NCI-H1694 treated with DMSO at 0.1 percent for 48 hours (cell line): ENCODE data around the gene FBXL20.
A peak's percentile ranks its signal among the peaks of the same experiment; 100 is the strongest.
"Not testable (repeated sequence)": the region's sequence is repeated elsewhere in the genome, so short reads cannot be mapped to it uniquely, and the experiment has no call there.

Source experiments
- DNase-seq: peaks from one replicate; lab custom pipeline; 2025; lab: John Stamatoyannopoulos, UW

The FBXL20 gene

DNA sequence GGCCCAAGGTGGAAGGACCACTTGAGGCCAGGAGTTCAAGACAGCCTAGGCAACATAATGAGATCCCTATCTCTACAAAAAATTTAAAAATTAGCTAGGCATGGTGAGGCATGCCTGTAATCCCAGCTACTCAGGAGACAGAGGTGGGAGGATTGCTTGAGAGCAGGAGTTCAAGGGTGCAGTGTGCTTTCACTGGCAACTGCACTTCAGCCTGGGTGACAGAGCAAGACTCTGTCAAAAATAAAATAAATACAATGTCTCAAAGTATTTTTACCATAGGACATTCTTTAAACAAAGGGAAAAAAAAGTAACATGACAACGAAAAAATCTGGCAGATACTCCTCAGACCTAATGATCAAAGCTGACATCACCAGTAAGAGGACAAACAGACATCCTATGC lies 72.6 kb downstream of the FBXL20 start:
- DNase-seq, result no peak

DNA sequence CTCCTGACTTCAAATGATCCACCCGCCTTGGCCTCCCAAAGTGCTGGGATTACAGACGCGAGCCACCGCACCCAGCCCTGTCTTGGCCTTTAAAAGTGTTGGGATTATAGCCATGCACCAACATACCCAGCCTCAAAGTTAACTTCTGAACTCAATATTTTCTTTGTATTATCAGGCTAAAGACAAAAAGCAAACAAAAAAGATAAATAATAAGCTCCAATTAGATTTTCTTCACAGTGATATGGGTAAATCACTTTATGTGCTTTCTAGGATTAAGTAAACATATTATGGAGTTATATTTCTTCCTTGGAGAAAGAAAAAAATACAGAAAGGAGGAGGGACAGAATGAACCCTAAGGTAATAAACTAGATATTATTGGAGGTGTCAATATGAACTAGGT lies 74.3 kb downstream of the FBXL20 start:
- no peak for DNase-seq

DNA sequence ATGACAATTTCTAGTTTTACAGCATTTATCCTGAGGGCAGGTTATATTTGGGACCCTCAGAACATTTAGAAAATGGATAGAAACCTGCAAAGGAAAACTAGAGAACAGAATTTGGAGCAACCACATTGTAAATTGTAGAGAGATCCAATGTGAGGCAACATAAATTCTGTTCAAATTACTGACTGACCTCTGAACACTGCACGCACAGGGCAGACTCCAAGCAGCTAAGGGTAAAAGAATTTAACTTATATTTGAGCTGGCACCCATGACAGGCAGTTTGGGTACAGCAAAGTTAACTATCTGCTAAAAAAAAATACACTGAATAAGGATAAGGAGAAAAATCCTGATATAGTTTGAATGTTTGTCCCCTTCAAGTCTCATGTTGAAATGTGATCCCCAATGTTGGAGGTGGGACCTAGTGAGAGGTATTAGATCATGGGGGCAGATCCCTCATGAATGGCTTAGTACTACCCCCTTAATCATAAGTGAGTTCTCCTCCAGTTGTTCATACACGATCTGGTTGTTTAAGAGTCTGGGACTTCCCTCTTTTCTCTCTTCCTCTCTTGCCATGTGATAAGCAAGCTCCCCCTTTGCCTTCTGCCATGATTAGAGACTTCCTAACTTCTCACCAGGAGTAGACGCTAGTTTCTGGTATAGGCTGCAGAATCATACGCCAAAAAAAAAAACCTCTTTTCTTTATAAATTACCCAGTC lies 75.7 kb downstream of the FBXL20 start:
- no peak for DNase-seq

- DNase-seq, result no peak
Measured at GRCh38 chr17:39318636-39319035, 82.8 kb downstream of the FBXL20 start.

DNA sequence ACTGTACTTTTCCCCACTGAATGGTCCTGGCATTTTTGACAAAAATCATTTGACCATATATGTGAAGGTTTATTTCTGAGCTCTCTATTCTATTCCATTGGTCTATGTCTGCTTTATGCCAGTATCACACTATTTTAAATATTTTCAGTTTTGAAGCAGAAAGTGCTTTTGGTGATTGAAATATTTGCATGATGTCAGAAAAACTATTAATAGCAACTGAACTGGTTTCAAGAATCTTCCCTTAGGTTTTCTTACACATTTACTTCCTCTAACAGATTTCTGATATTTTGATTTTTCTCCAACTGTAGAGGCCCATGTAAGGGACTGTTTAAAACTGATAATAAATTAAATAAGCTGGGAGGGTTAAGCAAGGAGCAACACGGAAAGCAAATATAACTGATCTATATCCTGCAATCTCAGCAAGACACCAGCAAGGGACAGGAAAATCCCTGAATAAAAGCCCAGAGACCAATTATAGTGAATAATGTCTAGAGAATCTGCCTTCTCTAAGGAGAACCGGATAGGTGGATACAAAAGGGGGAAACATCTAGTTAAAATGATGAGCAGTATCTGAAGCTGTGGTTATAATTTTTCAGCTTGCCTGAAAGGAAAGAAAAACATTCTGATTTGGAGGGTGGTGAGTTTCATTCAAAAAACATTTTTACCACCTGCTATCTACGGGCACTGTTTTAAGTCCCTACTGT lies 94.8 kb downstream of the FBXL20 start:
- DNase-seq, result no peak

GRCh38 chr17:39305978-39306377 lies 95.4 kb downstream of the FBXL20 start:
- DNase-seq, result no peak

DNA sequence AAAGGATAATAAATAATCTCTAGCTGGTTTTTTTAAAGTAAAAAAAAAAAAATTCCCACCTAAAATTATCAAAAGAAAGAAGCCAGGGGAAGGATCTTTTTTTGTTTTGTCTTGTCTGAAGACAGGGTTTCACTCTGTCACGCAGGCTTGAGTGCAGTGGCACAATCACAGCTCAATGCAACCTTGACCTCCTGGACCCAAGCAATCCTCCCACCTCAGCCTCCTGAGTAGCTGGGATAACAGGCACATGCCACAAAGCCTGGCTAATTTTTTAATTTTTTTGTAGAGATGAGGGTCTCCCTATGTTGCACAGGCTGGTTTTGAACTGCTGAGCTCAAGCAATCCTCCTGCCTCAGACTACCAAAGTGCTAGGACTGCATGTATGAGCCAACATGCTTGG lies 97.2 kb downstream of the FBXL20 start:
- DNase-seq, result no peak

- DNase-seq, result no peak
Measured at GRCh38 chr17:39294060-39294459, 107.4 kb downstream of the FBXL20 start.

DNA sequence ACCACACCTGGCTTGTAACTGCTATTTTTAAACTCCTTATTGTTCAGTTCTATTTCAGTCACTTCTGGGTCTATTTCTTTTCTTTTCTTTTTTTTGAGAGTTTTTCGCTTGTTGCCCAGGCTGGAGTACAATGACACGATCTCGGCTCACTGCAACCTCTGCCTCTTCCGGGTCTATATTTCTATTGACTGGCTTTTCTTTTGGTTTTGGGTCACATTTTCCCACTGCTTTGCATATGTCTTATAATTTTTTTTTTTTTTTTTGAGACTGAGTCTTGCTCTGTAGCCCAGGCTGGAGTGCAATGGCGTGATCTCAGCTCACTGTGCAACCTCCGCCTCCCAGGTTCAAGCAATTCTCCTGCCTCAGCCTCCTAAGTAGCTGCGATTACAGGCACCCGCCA lies 108.9 kb downstream of the FBXL20 start:
- not testable (repeated sequence) for DNase-seq

DNA sequence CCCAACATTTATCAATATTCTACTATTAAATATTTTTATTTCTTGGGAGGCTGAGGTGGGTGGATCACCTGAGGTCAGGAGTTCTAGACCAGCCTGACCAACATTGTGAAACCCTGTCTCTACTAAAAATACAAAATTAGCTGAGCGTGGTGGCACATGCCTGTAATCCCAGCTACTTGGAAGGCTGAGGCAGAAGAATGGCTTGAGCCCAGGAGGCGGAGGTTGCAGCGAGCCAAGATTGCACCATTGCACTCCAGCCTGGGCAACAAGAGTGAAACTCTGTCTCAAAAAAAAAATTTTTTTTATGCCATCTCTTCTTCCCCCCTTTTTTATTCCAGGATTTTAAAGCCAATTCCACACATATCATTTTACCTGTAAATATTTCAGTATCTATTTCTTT lies 114.9 kb downstream of the FBXL20 start:
- not testable (repeated sequence) for DNase-seq

GRCh38 chr17:39284685-39285084 lies 116.7 kb downstream of the FBXL20 start:
- DNase-seq, result no peak

DNA sequence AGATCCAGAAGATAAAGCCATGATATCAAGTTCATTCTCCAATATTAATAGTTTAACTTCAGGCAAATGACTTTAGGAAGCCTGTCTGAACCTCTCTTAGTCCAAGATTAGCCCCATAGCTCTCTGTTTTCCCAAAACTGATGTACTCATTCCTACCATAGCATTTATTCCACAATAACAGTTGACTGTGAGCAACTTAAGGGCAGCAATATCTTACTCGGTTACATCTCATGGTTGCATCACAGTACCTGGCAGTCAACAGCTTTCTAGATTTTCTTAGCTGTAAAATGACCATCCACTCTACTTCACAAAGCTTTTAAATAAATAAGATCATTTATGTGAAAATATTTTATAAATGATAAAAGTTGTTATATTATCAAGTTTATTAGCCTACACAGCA lies 117.5 kb downstream of the FBXL20 start:
- DNase-seq, result no peak

DNA sequence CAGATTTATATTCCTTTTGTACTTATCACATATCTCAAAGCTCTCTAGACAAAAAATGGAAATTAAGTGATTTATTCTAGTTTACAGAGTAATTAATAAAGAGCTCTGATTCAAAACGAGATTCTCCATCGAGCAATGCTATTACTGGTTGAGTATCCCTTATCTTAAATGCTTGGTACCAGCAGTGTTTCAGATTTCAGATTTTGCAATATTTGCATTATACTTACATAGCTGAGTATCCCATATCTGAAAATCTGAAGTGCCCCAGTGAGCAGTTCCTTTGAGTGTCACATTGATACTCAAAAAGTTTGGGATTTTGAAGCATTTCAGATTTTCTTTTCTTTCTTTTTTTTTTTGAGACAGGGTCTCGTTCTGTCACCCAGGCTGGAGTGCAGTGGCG lies 118.3 kb downstream of the FBXL20 start:
- no peak for DNase-seq

- peak; percentile 5 for DNase-seq
Measured at GRCh38 chr17:39281806-39282205, 119.6 kb downstream of the FBXL20 start.

DNA sequence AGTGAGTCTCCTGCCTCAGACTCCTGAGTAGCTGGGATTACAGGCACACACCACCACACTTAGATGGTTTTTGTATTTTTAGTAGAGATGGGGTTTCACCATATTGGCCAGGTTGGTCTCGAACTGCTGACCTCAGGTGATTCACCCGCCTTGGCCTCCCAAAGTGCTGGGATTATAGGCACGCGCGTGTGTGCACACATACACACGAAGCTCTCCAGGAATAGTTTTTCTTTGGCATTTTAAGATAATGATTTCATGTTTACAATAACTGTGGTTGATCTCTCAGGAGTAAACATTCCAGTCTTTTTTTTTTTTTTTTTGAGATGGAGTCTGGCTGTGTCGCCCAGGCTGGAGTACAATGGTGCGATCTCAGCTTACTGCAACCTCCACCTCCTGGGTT lies 123.2 kb downstream of the FBXL20 start:
- not testable (repeated sequence) for DNase-seq

GRCh38 chr17:39277110-39277509 lies 124.3 kb downstream of the FBXL20 start:
- DNase-seq, result no peak

DNA sequence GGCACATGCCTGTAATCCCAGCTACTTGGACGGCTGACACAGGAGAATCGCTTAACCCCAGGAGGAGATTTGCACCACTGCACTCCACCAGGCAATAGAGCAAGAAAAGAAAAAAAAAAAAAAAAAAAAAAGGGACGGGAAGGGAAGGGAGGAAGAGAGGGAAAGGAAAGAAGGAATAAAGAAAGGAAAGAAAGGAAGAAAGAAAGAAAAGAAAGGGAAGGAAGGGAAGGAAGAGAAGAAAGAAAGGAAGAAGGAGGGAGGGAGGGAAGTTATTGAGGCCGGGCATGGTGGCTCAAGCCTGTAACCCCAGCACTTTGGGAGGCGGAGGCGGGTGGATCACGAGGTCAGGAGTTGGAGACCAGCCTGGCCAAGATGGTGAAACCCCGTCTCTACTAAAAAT lies 125.3 kb downstream of the FBXL20 start:
- DNase-seq, result no peak

DNA sequence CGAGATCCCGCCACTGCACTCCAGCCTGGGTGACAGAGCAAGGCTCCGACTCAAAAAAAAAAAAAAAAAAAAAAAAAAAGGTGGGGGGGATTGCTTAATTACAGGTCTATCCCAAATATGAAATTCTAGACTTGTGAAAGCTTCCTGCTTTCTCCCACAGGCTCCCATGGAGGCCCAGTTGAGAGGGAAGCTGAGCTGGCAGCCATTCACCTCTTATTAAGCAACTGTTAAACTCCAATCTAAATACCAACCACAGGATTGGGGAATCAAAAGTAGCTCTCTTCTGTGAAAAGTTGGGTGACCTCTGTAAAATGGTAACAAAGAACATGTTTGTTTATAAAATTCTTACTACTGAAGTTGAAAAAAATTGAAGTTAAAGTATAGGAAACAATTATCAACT lies 129.9 kb downstream of the FBXL20 start:
- DNase-seq, result no peak

- peak; percentile 40 for DNase-seq
Measured at GRCh38 chr17:39270923-39271322, 130.5 kb downstream of the FBXL20 start.

GRCh38 chr17:39264119-39264518 lies 137.3 kb downstream of the FBXL20 start:
- DNase-seq, result no peak

- no peak for DNase-seq
Measured at GRCh38 chr17:39261286-39261685, 140.1 kb downstream of the FBXL20 start.

DNA sequence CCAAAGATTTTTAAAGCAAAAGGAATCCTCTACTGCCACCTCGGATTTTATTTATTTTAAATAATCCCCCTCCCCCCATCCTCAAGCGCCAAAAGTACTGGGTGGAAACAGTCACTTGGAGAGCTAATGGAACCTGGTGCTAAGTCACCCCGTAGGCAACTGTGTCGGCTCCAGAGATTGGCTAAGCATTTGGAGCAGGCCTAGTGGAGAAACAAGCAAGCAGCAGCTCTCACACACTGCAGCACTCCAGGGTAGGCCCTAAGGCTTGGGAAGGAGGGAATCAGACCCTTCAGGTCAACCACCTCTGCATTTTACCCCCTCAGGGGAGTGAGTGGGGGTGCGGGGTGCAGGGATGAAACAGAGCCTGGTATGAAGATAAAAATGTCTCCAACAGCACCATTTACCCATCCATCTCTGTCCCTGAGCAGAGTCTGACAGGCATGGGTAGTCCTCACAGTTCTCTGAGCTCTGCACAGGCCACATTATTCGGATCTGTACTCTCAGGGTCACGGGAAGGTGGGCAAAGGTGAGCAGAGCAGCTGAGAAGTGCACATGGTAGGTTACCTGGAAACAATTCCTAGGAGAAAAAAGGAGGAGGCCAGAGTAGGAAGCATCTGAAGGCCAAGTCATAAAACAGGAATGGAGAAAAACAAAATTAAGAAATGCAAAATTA lies 148.5 kb downstream of the FBXL20 start:
- DNase-seq, result no peak

- DNase-seq, result no peak
Measured at GRCh38 chr17:39251997-39252396, 149.4 kb downstream of the FBXL20 start.
